ENCODE measurements around the gene ZFP82.

Gene ZFP82

GRCh38 chr19:36418287-36419001 is at the start of gene ZFP82:
Gene ZFP82 (minus strand): TSS chr19:36418644. CDS start chr19:36409789, 8,855 bp downstream.
- DNase-seq (ENCODE audit: low read depth), result peak; percentile 78

GRCh38 chr19:36460046-36460445 is 41.6 kb upstream of the ZFP82 start:
- no peak for DNase-seq (ENCODE audit: low read depth)

- DNase-seq (ENCODE audit: low read depth), result no peak
These were observed 38.4 kb upstream of the ZFP82 start for GRCh38 chr19:36456831-36457230.

- no peak for DNase-seq (ENCODE audit: low read depth)
These were observed 30.7 kb upstream of the ZFP82 start for GRCh38 chr19:36449059-36449670.

DNA sequence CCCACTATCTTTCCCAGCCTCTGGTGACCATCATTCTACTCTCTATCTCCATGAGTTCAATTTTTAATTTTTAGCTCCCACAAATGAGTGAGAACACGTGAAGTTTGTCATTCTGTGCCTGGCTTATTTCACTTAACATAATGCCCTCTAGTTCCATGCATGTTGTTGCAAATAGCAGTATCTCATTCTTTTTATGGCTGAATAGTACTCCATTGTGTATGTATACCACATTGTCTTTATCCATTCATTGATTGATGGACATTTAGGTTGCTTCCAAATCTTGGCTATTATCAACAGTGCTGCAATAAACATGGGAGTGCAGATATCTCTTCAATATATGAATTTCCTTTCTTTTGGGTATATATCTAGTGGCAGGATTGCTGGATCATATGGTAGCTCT is 22.9 kb upstream of the ZFP82 start:
- no peak for DNase-seq (ENCODE audit: low read depth)

GRCh38 chr19:36436531-36436930 is 18.1 kb upstream of the ZFP82 start:
- DNase-seq (ENCODE audit: low read depth), result no peak

- DNase-seq (ENCODE audit: low read depth), result no peak
These were observed 5.5 kb upstream of the ZFP82 start for GRCh38 chr19:36423925-36424324.

- DNase-seq (ENCODE audit: low read depth), result no peak
These were observed 3.5 kb upstream of the ZFP82 start for GRCh38 chr19:36421749-36422481.

DNA sequence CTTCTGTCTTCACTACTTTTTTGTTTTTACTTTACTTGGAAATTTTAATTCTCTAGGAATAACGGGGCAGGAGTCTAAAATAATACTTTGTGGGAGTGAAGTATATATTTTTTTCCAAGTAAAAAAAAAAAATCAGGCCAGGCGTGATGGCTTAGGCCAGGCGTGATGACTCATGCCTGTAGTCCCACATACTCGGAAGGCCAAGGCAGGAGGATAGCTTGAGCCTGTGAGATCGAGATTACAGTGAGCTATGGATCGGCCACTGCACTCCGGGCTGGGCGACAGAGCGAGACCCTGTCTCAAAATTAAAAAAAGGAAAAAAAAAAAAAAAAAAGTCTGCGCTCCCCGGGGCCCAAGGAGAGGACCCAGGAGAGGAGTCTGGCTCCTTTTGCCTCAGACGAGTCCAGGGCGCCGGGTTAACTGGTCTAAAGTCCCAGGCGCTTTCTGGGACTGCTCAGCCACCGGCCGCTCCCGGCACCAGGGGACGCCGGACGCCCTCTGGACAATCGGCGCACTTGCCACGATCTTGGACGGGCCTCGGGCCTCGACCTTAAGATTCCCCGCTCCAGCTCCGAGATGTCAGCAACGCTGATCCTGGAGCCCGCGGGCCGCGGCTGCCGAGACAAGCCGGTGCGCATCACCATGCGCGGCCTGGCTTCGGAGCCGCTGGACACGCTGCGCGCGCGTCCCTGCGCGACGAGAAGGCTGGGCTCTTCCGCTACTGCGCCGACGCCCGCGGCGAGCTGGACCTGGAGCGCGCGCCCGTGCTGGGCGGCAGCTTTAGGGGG is 2.7 kb upstream of the ZFP82 start:
- no peak for DNase-seq (ENCODE audit: low read depth)

DNA sequence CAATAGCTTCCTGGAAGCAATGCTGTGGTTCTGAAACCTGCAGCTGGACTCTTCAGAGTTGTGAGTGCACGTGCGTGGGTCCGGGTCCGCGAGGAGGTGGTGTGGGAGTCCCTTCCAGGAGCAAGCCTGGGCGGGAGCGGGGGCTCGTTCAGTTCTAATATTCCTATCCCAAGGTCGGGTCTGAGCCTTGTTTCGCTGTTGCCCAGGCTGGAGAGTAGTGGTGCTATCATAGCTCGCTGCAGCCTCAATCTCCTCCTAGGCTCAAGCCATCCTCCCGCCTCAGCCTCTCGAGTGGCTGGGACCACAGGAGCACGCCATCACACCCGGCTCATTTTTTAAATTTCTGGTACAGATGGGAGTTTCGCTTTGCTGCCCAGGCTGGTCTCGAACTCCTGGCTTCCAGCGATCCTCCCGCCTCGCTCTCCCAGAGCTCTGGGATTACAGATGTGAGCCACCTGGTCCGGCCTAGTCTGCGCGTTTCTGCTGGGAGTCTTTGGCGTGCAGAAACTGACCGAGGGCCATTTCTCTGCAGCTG is 625 bp downstream of the ZFP82 start:
- no peak for DNase-seq (ENCODE audit: low read depth)

DNA sequence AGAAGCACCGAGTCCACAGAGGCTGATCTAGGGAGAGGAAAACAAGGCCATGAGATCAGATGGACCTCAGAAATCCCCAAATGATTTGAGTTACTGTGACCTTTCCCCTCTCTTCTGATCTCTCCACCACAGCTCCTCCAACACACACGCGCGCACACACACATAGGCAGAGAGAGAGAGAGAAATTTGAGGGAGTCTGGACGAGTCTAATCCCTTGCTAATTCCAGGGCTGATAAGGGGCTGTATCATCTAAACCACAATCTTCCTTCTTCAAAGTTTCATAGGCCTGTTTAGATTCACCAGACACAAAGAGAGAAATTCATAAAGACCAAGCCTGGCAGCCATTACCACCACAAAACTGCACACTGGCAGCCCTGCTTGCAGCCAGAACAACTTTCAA is 8.6 kb downstream of the ZFP82 start:
- DNase-seq (ENCODE audit: low read depth), result no peak

DNA sequence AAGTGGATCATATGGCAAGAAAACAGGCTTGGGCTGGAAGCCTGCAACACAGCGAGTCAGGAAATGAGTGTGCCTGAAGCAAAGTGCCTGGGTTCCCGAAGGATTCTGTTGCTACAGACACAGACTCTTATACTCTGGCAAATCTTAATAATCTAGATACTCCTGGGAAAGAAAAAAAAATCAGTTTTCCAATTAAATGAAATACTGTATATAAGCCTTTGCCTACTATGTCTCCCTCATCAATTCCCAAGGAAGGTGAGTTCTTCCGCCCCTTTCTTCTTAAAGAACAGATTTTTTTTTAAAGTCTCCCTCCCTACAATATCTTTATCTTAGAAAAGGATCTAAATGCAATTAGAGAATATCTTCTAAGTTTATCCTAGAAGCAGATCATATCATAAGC is 10.3 kb downstream of the ZFP82 start:
- DNase-seq (ENCODE audit: low read depth), result no peak

GRCh38 chr19:36404498-36404897 is 13.9 kb downstream of the ZFP82 start:
- DNase-seq (ENCODE audit: low read depth), result no peak

- DNase-seq (ENCODE audit: low read depth), result no peak
These were observed 17.0 kb downstream of the ZFP82 start for GRCh38 chr19:36401475-36401874.

DNA sequence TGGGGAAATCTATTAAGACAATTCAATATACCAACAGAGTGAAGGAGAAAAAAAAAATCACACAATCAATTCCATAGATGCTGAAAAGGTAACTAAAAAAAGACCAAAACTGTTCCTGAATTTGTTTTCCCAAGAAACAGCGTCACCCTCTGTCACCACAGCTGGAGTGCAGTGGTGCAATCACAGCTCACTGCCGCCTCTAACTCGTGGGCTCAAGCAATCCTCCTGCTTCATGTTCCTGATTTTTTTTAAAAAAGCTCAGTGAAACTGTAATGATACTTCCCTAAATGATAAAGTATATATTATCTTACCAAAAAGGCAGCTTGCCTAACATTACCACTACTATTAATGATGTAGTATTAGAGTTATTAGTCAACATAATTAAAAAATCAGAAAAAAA is 19.9 kb downstream of the ZFP82 start:
- DNase-seq (ENCODE audit: low read depth), result no peak

DNA sequence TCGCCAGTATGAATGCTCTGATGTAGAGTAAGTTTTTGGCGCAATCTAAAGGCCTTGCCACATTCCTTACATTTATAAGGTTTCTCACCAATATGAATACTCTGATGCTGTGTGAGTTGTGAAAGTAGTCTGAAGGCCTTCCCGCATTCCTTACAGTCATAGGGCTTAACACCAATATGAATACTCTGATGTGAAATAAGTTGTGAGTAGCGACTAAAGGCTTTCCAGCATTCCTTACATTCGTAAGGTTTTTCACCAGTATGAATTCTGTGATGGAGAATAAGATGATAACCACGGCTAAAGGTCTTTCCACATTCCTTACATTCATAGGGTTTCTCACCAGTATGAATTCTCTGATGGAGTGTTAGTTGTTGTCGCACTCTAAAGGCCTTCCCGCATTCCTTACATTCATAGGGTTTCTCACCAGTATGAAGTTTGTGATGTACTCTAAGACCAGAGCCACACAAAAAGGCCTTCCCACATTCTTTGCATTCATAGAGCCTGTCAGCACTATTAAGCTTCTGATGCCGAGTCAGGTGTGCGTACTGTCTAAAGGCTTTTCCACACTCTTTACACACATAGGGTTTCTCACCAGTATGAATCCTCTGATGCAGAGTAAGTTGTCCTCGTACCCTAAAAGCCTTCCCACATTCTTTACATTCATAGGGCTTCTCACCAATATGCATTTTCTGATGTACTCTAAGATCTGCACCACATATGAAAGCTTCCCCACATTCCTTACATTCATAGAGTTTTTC is 25.3 kb downstream of the ZFP82 start:
- no peak for DNase-seq (ENCODE audit: low read depth)

- no peak for DNase-seq (ENCODE audit: low read depth)
These were observed 39.0 kb downstream of the ZFP82 start for GRCh38 chr19:36379510-36379819.

GRCh38 chr19:36378625-36379509 is 39.6 kb downstream of the ZFP82 start, which contains the start of gene ZFP14:
Gene ZFP14 (minus strand): TSS chr19:36379201. CDS start chr19:36367892, 11,309 bp downstream.
- DNase-seq (ENCODE audit: low read depth), result peak; percentile 90

GRCh38 chr19:36377541-36378178 is 40.8 kb downstream of the ZFP82 start:
- DNase-seq (ENCODE audit: low read depth), result no peak

- no peak for DNase-seq (ENCODE audit: low read depth)
These were observed 44.7 kb downstream of the ZFP82 start for GRCh38 chr19:36373638-36374156.
